ENCODE results near the gene PON2. TPM values are rescaled to one million over a fixed set of nuclear protein-coding genes. Genes with fewer than 3 reads are reported as not detected.

The PON2 gene
- polyA plus RNA-seq, 1 donor (not counting 4 experiments of a cell fraction or from before 2014, with no cell fraction given) = 98.1 TPM

DNA sequence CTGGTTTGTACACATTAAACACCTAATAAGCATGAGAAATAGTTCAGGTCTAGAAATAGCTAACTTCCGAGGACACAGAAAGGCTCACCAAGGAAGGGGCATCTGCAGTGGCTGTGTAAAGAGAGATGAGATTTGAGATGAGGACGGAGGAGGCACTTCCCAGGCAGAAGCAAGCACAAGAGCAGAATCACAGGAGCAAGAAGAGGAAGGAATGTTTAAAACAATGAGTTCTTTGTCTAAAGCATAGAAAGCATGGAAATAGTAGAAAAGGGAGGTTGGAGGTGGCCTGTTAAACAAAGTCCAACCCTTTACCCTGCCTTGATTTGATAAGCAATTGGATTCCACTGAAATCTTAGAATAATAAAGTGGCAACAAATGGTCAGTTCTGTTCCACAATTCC lies 27.1 kb downstream of the PON2 start:
- no peaks in the 10 kb centered on the region for H3K9me3 ChIP-seq (ENCODE audit: control insufficient read depth, low read depth, low read length)
- TF ChIP-seq, protein P1, sequence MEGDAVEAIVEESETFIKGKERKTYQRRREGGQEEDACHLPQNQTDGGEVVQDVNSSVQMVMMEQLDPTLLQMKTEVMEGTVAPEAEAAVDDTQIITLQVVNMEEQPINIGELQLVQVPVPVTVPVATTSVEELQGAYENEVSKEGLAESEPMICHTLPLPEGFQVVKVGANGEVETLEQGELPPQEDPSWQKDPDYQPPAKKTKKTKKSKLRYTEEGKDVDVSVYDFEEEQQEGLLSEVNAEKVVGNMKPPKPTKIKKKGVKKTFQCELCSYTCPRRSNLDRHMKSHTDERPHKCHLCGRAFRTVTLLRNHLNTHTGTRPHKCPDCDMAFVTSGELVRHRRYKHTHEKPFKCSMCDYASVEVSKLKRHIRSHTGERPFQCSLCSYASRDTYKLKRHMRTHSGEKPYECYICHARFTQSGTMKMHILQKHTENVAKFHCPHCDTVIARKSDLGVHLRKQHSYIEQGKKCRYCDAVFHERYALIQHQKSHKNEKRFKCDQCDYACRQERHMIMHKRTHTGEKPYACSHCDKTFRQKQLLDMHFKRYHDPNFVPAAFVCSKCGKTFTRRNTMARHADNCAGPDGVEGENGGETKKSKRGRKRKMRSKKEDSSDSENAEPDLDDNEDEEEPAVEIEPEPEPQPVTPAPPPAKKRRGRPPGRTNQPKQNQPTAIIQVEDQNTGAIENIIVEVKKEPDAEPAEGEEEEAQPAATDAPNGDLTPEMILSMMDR (optimal IDR thresholded peaks at IDR 0.05 in 1 of 3, IDR thresholded peaks at IDR 0.05 in 1 of 3, conservative IDR thresholded peaks at IDR 0.05 in 1 of 3; ENCODE audit: extremely low read depth in 1 of 3, insufficient read depth in 2 of 3, low read length in 3 of 3) = no peak
- no peak for TF ChIP-seq EZH2 (IDR thresholded peaks at IDR 0.05; ENCODE audit: low read length)
- no peak overlapping the region for H2AFZ ChIP-seq (ENCODE audit: control insufficient read depth, low read length)
- no peak for FAIRE-seq
- H3K4me3 ChIP-seq (ENCODE audit: control insufficient read depth in 2 of 3, extremely low read depth in 1 of 3, insufficient read depth in 2 of 3, low read depth in 1 of 3, low read length in 3 of 3) = no peak overlapping the region
- H3K4me1 ChIP-seq (ENCODE audit: control insufficient read depth, extremely low read depth, insufficient read depth, low read length) = no peaks in the 10 kb centered on the region
- no peaks in the 10 kb centered on the region for H4K20me1 ChIP-seq (ENCODE audit: control insufficient read depth, extremely low read depth, insufficient read depth, low read length)
- peaks cover 0 to 5% of the 10 kb centered on the region in 2 experiments for H3K36me3 ChIP-seq (ENCODE audit: control insufficient read depth in 2 of 2, extremely low read depth in 1 of 2, insufficient read depth in 2 of 2, low read length in 2 of 2)
- H3K27ac ChIP-seq (ENCODE audit: control insufficient read depth, insufficient read depth, low read length) = no peak overlapping the region
- dilution Hi-C loops (cut with MboI; ENCODE audit: extremely low pct_ligation_motif_present, low sequenced_read_pairs) = no loop called here
- no peak overlapping the region for H3K9ac ChIP-seq (ENCODE audit: control insufficient read depth, extremely low read depth, insufficient read depth, low read length)
- no peaks in the 10 kb centered on the region for H3K9me1 ChIP-seq (ENCODE audit: control insufficient read depth, extremely low read depth, insufficient read depth, low read length)
- DNase-seq (ENCODE audit: low read depth, low spot score) = no peak
- no peaks in the 10 kb centered on the region for H3K79me2 ChIP-seq (ENCODE audit: control insufficient read depth, insufficient read depth, low read length)
- H3K4me2 ChIP-seq (ENCODE audit: control insufficient read depth, extremely low read depth, insufficient read depth, low read depth, low read length) = no peak overlapping the region
- H3K27me3 ChIP-seq (ENCODE audit: control insufficient read depth, extremely low read depth, insufficient read depth, low read length) = no peaks in the 10 kb centered on the region

DNA sequence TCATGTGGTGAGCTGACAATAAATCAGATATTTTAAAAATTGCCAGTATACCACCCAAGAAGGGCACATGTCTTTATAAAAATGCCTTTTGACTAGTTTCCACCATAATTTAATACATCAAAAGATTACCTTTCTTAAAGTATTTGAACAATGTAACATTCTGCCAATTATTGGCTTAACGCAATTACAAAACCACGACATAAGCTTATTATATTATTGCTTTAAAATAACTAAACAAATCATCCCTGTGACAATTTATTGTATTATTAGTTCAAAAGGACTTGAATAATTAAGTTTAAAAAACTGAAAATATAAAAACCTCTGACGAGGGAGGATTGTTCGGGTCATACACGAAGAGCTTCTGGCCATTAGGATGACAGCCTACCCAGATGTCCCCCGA lies 29.0 kb downstream of the PON2 start:
- Histone ChIP-seq H3K4me2 (ENCODE audit: control insufficient read depth, extremely low read depth, insufficient read depth, low read depth, low read length) (no peak overlapping the region), H2AFZ (ENCODE audit: control insufficient read depth, low read length) (no peak overlapping the region), H3K79me2 (ENCODE audit: control insufficient read depth, insufficient read depth, low read length) (no peaks in the 10 kb centered on the region), H4K20me1 (ENCODE audit: control insufficient read depth, extremely low read depth, insufficient read depth, low read length) (no peaks in the 10 kb centered on the region), H3K9me1 (ENCODE audit: control insufficient read depth, extremely low read depth, insufficient read depth, low read length) (no peaks in the 10 kb centered on the region), H3K9ac (ENCODE audit: control insufficient read depth, extremely low read depth, insufficient read depth, low read length) (no peak overlapping the region), H3K27ac (ENCODE audit: control insufficient read depth, insufficient read depth, low read length) (no peak overlapping the region), H3K27me3 (ENCODE audit: control insufficient read depth, extremely low read depth, insufficient read depth, low read length) (no peaks in the 10 kb centered on the region), H3K4me1 (ENCODE audit: control insufficient read depth, extremely low read depth, insufficient read depth, low read length) (no peaks in the 10 kb centered on the region), H3K4me3 (ENCODE audit: control insufficient read depth in 2 of 3, extremely low read depth in 1 of 3, insufficient read depth in 2 of 3, low read depth in 1 of 3, low read length in 3 of 3) (no peak overlapping the region), H3K9me3 (ENCODE audit: control insufficient read depth, low read depth, low read length) (no peaks in the 10 kb centered on the region), H3K36me3 (ENCODE audit: control insufficient read depth in 2 of 2, extremely low read depth in 1 of 2, insufficient read depth in 2 of 2, low read length in 2 of 2) (peaks cover 0 to 5% of the 10 kb centered on the region in 2 experiments)
- no peak for FAIRE-seq
- dilution Hi-C loops (cut with MboI; ENCODE audit: extremely low pct_ligation_motif_present, low sequenced_read_pairs) = no loop called here
- TF ChIP-seq, protein P1 (optimal IDR thresholded peaks at IDR 0.05 in 1 of 3, IDR thresholded peaks at IDR 0.05 in 1 of 3, conservative IDR thresholded peaks at IDR 0.05 in 1 of 3; ENCODE audit: extremely low read depth in 1 of 3, insufficient read depth in 2 of 3, low read length in 3 of 3) = no peak
- no peak for TF ChIP-seq EZH2 (IDR thresholded peaks at IDR 0.05; ENCODE audit: low read length)
- no peak for DNase-seq (ENCODE audit: low read depth, low spot score)

All from keratinocyte (primary cell).